ENCODE measurements around the gene RANBP1.

The RANBP1 gene

DNA sequence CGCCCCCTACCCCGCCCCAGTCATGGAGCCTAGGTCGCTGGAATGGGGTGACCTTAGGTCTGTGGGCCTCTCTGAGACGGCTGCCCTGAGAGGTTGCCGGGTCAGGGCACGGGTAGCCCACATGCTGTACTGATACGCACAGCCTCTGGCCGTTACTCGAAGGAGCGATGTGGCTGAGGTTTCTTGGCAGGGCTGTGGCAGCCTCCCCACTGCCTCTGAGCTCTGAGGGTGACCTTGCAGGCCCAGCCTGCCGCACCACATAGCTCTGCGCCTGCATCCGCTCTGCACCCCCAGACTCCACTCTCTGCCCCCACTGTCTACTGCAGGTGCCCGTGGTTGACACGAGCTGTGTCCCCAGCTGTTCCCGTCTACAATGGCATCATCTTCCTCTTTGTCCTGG is 23.0 kb downstream of the RANBP1 start:
- DNase-seq, result no peak

DNA sequence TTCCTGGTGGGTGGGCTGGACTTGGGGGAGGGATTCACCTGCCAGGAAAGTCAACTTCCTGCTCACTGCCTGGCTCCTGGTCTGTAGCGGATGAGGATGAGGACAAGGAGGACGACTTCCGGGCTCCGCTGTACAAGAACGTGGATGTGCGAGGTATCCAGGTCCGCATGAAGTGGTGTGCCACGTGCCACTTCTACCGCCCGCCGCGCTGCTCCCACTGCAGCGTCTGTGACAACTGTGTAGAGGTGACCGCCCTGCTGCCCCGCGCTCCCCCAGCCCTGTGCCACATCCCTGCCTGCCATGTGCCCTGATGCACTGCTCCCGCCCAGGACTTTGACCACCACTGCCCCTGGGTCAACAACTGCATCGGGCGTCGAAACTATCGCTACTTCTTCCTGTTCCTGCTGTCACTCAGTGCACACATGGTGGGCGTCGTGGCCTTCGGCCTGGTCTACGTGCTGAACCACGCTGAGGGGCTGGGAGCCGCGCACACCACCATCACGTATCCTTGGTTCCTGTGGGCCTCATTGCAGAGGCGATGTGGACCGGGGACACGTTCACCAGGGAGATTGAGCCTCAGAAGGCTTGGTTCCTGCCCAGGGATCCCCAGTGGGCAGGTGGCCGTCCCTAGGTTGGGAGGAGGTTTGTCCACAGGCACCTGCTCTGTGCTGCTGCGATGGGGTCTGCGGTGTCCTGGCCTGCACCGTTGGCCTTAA is 23.6 kb downstream of the RANBP1 start:
- DNase-seq, result no peak

DNA sequence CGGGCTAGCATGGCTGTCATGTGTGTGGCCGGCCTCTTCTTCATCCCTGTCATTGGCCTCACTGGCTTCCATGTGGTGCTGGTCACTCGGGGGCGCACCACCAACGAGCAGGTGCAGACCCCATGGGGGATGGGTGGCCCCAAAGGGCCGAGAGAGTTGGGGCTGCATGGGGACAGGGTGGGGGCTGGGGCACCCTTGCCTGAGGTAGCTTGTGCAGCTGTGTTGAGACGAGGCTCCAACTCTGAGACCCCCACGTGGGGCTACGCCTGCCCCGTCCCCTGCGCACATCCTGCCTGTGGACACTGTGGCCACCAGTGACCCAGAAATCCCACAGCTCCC is 24.2 kb downstream of the RANBP1 start:
- DNase-seq, result no peak

DNA sequence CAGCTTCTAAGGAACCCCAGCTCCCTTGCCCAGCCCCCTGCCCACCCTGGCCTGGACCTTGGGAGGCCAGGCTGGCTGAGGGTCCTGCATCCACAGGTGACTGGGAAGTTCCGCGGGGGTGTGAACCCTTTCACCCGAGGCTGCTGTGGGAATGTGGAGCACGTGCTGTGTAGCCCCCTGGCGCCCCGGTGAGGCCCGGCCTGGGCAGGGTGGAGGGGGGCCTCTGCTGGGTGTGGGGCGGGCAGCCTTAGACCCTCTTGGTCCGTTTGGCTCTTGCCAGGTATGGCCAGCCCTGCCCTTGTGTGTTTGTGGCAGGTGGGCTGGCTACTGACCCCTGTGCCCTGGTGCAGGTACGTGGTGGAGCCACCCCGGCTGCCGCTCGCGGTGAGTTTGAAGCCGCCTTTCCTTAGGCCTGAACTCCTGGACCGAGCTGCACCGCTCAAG is 24.6 kb downstream of the RANBP1 start:
- DNase-seq, result no peak

DNA sequence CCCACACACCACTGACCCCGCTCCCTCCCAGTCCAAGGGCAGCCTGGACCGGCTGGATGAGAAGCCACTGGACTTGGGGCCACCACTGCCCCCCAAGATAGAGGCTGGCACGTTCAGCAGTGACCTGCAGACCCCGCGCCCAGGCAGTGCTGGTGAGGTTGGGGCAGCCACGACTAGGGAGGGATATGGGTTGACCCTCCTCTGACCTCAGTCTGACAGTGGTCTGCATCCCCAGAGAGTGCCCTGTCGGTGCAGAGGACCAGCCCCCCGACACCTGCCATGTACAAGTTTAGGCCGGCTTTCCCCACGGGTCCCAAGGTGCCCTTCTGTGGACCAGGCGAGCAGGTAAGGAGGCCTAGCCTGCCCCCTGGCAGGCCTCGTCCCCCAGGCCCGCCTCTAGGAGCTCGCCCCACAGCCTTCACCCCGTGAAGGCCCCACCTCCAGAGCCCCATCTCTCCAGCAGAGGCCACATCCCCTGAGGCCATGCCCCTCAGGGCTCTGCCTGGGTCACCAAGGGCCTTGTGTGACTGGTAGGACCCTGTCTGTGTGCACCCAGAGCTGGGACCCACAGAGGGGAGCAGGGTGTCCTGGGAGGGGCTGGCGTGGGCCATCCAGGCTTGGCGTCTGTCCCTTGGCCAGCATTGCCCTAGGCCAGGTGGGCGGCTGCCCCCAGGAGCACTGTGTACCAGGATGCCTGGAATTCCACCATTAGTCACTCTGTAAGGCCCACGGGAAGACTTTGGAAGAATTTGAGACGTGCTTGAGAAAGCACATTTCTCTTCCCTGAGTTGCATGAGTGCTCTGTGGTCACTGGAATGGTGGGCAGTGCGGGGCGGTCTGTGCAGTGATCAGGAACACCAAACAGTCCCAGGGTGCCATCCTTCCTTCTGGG is 25.5 kb downstream of the RANBP1 start:
- no peak for DNase-seq

DNA sequence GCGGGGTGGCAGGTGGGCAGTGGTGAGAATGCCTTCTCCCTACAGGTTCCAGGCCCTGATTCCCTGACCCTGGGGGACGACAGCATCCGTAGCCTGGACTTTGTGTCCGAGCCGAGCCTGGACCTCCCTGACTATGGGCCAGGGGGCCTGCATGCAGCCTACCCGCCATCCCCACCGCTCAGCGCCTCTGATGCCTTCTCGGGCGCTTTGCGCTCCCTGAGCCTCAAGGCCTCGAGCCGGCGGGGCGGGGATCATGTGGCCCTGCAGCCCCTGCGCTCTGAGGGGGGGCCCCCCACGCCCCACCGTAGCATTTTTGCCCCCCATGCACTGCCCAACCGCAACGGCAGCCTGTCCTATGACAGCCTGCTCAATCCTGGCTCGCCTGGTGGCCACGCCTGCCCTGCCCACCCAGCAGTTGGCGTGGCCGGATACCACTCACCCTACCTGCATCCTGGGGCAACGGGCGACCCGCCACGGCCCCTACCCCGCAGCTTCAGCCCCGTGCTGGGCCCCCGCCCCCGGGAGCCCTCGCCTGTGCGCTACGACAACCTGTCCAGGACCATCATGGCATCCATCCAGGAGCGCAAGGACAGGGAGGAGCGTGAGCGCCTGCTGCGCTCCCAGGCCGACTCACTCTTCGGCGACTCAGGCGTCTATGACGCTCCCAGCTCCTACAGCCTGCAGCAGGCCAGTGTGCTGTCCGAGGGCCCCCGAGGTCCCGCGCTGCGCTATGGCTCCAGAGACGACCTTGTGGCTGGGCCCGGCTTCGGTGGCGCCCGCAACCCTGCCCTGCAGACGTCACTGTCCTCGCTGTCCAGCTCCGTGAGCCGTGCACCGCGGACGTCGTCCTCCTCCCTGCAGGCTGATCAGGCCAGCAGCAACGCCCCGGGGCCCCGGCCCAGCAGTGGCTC is 27.1 kb downstream of the RANBP1 start:
- DNase-seq, result no peak

DNA sequence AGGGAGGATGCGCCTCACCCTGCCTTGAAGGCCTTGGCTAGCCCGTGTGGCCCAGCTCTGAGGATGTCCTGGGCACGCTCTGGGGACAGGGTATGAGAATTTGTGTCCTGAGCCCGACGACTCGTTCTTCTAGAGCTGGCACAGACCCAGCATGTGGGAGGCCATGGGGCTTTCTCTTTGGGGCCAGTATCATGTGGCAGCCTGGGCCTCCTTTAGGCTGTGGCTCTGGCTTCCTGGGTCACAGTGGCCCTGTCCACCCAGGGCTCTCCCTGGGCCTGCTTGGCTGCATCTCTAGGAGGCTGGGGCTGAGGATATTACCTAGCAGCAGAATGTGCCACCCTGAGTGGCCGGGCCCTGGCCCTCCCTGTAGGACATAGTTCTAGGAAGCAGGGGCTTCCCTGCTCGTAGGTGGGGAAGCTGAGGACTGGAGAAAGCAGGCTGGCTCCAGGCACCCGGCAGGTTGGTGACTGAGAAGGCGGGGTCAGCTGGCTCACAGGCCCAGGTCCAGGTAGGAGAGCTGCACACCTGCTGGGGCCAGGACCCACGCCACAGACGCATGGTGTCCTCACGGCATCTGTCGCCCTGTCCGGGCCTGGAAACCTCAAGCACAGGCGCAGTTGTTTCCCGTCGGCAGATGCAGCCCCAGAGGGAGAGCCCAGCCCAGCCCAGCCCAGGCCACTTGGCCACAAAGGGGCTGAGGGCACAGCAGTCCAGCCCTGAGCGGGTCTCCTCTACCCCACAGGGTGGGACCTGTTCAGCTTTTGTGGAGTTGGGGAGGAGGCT is 28.2 kb downstream of the RANBP1 start:
- no peak for DNase-seq

DNA sequence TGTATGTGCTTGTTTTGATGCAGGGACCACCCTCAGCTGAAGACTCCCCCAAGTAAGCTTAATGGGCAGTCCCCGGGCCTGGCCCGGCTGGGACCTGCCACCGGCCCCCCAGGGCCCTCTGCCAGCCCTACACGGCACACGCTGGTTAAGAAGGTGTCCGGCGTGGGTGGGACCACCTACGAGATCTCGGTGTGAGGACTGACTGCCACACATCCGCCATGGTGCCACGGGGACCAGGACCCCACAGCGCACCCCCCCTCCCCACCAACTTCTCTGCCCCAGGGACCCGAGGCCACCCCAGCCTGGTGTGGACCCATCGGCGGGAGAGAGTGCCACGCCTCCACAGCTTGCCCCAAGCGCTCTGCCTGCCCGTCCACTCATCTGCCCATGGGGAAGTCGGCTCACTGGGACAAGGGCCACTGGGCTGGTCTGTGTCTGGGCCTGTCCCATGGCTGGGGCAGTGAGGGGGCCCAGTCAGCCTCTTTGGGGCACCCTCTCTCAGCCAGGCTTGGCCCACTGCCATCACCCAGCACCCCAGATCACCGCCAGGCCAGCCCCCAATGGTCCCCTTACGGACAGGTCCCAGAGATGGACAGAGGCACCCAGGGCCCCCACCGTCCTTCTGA is 29.4 kb downstream of the RANBP1 start:
- no peak for DNase-seq

DNA sequence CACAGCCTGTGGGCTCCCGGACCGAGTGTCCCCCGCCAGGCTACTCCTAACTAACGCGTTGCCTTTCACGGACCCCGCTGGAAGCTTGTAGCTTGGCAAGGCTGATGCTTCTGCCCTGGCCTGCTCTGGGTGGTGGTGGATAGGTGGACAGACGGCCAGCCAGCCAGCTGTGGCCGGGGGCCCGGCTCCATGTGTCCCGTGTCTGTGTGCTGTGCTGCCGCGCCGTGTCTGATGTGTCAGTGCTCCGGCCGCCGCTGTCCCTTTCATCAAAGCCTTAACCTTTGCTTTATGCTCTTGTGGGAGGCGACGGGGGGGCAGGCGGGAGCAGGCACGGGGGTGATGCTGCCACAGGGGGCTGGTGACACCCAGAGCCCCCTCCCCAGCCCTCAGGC is 29.9 kb downstream of the RANBP1 start:
- DNase-seq, result no peak

DNA sequence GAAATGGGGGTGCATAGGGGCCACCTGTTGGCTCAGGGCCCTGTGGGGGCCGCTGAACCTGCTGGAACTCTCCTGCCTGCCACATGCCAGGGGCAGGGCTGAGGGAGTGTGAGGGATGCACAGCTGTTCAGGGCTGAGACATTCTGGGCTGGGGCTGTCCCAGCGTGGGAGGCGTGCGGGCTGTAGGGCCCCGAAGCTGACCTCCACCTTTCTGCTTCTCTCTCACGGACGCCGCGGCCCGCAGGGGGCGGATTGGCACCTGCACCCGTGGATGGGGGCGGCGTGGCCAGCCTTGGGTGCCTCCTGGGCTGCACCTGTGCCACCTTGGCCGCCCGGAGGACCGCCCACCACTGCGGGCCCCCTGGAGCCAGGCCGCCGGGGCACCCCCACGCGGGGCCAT is 30.9 kb downstream of the RANBP1 start:
- no peak for DNase-seq

DNA sequence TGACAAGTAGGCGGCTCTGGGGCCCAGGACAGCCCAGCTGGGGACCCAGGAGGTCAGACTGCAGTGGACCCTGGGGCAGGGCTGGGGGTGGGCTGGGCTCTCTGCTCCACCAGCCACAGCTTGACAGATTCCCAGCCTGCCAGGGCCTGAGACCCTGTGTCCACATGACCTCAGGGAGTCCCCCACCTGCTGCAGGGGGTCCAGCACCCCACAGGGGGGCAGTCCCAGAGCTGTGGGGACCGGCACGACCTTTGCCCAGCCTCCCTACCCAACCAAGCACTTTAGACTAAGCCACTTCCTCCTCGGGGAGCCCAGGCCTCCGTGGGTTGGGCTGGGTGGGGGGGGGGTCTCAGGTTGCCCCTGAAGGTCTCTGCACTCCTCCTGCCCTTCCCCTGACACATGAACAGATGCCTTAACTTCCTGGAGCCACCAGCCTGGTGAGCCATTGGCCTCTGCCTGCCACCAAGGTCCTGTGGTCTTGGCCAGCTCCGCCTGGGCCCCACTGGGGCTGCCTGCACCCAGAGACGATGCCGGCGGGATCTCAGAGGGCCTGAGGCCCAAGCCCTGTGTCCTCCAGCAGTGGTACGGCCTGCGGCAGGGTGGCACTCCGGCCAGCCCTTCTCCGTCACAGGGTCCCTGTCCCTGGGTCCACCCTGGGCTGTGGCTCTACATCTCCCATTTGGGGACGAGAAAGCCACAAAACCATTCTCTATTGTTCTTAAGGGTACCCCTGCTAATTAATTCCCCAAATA is 31.5 kb downstream of the RANBP1 start:
- DNase-seq, result no peak

DNA sequence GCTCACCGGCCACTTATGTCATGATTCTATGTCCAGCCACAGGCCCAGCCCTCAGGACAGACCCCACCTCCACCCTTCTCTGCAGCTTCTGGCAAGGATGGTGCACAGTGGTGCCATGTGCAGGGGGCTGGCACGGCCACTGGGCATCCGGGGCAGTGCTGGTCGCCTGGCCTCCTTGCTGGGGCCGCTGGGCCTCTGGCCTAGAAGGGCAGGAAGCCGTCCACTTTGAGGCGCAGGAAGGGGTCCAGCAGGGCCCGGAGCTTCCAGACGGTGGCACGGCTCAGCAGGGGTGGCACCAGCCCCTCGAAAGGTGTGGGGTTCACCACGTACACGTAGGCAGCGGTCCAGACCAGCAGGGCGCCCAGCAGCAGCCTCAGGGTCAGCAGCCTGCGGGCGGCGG is 32.5 kb downstream of the RANBP1 start:
- no peak for DNase-seq

DNA sequence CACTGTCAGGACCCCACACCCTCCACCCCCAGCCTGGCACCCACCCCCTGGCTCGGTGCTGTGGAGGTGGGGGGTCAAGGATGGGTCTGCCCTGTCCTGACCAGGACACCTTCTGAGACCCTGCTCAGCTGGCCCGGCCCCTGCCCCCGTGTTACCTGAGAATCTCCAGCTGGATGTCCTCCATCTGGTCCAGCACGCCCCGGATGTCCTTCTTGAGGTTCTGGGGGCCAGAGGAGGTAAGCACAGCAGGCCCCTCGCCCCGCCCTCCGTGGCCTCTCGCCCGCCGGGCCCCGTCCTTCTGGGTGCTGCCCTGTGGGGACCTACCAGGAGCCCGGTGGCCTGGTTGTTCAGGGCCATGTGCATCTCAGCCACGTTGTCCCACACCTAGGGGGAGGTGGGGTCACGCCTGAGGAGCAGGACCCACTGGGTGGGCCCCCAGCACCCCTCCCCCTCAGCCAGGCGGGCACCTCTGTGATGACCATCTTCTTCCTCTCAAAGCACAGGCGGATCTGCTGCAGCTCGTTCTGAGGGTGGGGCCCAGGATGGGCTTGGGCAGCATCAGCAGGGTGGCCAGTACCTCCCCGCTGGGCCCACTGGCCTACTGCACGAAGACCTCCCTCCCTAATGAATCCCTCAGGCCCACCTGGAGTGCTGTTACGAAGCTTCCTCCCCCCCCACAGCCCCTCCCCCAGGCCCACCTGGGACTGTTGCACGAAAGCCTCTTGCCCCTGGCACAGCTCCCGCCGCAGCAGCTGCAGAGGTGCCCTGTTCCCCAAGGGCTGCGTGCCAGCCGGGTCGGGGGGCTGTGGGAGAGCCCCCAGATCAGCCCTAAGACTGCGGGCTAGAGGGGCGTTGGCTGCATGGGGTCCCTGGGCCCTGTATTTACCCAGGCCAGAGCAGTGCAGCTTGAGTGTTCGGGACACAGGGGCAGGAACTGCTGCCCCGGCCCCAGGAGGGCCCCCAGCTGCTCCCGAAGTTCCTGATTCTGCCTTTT is 33.6 kb downstream of the RANBP1 start:
- DNase-seq, result no peak

DNA sequence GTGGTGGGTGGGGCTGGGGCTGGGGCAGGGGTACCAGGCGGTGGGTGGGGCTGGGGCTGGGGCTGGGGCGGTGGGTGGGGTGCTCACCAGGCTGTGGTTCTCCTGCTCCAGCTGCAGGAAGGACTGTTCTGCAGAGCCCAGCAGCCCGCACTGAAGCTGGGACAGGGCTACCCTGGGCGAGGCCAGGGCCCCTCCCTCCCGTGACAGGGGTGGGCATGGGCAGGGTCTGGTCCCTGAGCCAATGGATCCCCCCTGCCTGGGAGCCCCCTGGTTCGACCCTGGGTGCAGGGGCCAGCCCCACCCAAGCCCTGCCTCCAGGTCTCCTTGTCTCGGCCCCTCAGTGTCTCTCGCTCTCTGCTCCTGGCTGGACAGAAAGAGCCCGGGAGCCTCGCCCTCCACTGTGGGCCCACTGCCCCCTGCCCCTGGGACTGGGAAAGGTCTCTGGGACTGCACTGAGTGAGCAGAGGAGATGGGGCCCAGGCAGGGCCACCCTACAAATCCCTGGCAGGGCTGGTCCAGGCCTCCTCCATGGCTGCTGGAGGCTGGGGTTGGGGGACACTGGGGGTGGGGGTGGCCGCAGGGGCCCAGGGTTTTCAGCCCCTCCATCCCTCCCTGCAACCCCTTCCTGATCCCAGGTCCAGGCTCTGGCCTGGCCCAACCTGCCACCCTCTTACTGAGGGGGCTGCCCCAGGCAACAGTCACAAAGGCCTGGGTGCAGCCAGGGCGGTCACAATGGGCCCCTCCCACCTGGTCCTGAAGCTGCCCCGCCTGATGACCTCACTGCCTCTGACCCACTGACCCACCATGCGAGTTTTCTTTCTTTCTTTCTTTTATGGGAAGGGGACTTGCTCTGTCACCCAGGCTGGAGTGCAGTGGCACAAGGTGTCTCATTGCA is 34.7 kb downstream of the RANBP1 start, which contains the start of gene CCDC188:
Gene CCDC188, minus strand, starts transcription at position 675 of the 895 bp plus-strand sequence. Its CDS starts 69 bp downstream, at position 606.
- DNase-seq, result no peak

DNA sequence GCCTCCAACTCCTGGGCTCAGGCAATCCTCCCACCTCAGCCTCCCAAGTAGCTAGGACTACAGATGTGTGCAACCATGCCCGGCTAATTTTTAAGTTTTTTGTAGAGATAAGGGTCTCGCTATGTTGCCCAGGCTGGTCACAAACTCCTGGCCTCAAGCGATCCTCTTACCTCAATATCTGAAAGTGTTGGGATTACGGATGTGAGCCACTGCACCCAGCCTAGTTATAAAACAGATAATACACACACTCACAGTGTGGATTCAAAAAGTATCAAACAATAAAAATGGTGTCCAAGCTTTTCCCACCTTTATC is 35.3 kb downstream of the RANBP1 start:
- no peak for DNase-seq

DNA sequence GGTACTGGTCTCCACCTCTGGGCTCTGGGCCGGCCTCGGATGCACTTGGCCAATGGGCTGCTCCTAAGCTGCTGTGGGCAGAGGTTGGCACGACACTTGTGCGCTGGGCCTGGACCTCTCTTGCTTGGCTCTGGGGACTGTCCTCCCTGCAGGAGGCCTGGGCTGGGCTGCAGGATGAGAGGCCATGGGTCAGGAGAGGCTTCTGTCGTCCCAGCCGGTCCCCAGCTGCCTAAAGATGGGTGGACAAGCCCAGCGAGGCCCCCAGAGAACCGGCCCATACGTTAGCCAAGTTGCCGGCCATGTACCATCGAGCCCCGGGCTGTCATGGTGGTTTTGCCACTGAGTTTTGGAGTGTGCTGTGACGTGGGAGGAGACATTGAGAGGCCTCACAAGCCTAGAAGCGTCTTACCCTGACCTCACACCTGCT is 36.6 kb downstream of the RANBP1 start:
- DNase-seq, result no peak

DNA sequence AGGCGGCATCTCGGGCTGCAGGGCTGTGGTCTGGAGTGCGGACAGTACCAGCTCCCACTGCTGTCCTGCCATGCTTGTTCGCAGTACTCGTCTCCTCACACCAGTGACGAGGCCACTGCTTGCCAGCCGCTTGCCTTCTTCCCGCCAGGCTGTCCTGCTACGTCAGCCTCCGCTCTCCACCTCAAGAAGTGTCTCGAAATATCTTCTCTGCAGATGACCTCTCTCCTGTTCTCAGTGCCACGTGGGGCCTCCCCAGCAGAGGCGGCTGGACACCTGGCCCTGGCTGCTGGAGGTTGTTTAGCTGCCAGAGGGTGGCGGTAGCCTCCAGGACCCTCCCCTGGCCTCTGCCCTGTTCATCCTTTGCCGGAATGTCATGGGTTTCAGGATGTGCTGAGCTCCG is 38.0 kb downstream of the RANBP1 start:
- no peak for DNase-seq

DNA sequence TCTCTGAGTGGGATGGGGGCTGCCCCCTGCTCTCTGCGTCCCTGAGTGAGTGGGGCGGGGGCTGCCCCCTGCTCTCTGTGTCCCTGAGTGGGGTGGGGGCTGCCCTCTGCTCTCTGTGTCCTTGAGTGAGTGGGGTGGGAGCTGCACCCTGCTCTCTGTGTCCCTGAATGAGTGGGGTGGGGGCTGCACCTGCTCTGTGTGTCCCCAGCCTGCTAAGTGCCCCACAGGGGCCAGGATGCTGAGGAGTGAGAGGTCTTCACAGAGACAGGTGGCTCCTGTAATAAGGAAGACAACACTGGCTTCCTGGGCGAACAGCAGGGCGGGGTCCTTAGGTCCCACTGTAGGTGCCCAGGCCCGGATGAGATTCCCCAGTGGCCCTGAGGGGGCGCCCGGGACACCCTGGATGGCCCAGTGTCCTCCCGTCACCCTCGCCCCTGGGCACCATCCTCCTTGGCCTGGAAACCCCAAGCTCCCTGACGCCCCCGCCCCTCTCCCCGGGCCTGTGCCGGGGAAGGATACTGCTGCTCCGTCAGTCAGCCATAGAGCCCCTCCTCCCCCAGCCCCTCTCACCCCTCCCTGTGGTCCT is 38.8 kb downstream of the RANBP1 start:
- DNase-seq, result no peak
